ENCODE data around the gene PAMR1. TPM values are rescaled to one million over a fixed set of nuclear protein-coding genes. Genes with fewer than 3 reads are reported as not detected.

Gene PAMR1
- polyA plus RNA-seq, 4 donors: 1.4 to 4.9 (median 4.6) TPM; not detected in 1

Other genes with a start within 250 kb of the PAMR1 start
- under 1 TPM in 2 of 4 donors, not detected in 2; 0.15 to 0.18 TPM for gene SLC1A2, start 106.1 kb downstream of the PAMR1 start, polyA plus RNA-seq
- 1 to 10 TPM in 1 of 4 donors, under 1 TPM in 1, not detected in 2; 0.79 to 1.3 TPM for gene FJX1, start 92.8 kb upstream of the PAMR1 start, polyA plus RNA-seq
- gene TRIM44, start 137.2 kb upstream of the PAMR1 start, polyA plus RNA-seq: 10 to 100 TPM in 2 of 4 donors, 1 to 10 TPM in 2; 8.9 to 35.4 (median 12.8) TPM